ENCODE measurements around the gene NRXN3.

DNA sequence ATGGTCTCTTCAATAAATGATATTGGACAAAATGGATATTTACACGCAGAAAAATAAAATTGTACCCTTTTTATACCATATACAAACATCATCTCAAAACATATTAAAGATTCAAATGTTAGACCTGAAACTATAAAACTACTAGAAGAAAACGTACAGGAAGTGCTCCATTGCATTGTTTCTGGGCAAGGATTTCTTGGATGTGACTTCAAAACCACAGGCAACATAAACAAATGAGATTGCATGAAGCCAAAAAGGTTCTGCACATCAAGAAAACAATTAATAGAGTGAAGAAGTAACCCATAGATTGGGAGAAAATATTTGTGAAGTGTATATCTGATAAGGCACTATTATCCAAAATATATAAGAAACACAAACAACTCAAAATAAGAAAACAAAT, 812.4 kb downstream of the NRXN3 start:
- TF ChIP-seq, protein P1, sequence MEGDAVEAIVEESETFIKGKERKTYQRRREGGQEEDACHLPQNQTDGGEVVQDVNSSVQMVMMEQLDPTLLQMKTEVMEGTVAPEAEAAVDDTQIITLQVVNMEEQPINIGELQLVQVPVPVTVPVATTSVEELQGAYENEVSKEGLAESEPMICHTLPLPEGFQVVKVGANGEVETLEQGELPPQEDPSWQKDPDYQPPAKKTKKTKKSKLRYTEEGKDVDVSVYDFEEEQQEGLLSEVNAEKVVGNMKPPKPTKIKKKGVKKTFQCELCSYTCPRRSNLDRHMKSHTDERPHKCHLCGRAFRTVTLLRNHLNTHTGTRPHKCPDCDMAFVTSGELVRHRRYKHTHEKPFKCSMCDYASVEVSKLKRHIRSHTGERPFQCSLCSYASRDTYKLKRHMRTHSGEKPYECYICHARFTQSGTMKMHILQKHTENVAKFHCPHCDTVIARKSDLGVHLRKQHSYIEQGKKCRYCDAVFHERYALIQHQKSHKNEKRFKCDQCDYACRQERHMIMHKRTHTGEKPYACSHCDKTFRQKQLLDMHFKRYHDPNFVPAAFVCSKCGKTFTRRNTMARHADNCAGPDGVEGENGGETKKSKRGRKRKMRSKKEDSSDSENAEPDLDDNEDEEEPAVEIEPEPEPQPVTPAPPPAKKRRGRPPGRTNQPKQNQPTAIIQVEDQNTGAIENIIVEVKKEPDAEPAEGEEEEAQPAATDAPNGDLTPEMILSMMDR (IDR thresholded peaks at IDR 0.05) = no peak
- TF ChIP-seq EZH2 (IDR thresholded peaks at IDR 0.05; ENCODE audit: borderline replicate concordance, insufficient read depth, low read depth, low read length, poor library complexity, severe bottlenecking) = no peak
